BLaER1 treated with 17β-estradiol and CSF1 and Interleukin-3, amounts not matched to agents 10 nM and 100 nM (cell line): Measurements from ENCODE around the gene HYLS1.

Experiments
- H3K27ac ChIP-seq, 11 experiments: shearing (Covaris generic); formaldehyde crosslinking; 2 replicates each; pipeline ENCODE4 v1.8.1; 2022
- H3K27me3 ChIP-seq, 11 experiments: shearing (Covaris generic); formaldehyde crosslinking; 2 replicates each; pipeline ENCODE4 v1.8.1; 2022
- H3K36me3 ChIP-seq, 11 experiments: shearing (Covaris generic); formaldehyde crosslinking; 2 replicates each; pipeline ENCODE4 v1.8.1; 2022
- H3K4me1 ChIP-seq, 10 experiments: shearing (Covaris generic); formaldehyde crosslinking; 2 replicates each; pipeline ENCODE4 v1.8.1; 2022
- H3K4me2 ChIP-seq, 11 experiments: shearing (Covaris generic); formaldehyde crosslinking; 2 replicates each; pipeline ENCODE4 v1.8.1; 2022
- H3K4me3 ChIP-seq, 10 experiments: shearing (Covaris generic); formaldehyde crosslinking; 2 replicates each; pipeline ENCODE4 v1.8.1; 2022
- H3K9ac ChIP-seq, 11 experiments: shearing (Covaris generic); formaldehyde crosslinking; 2 replicates each; pipeline ENCODE4 v1.8.1; 2022
- H3K9me3 ChIP-seq, 11 experiments: shearing (Covaris generic); formaldehyde crosslinking; replicated peaks in 1 of 11; 2 replicates each; pipeline ENCODE4 v1.8.1; 2022
- H4K20me1 ChIP-seq, 11 experiments: shearing (Covaris generic); formaldehyde crosslinking; 2 replicates each; pipeline ENCODE4 v1.8.1; 2022
- Cebpa-rat ChIP-seq, 11 experiments: shearing (Covaris generic); IDR thresholded peaks; 2 replicates each; pipeline ENCODE4 v1.8.1; 2022

HYLS1 gene

GRCh38 chr11:125935618-125936199, 48.2 kb downstream of the HYLS1 start:
- H3K4me2 ChIP-seq = no peak overlapping the region
- H3K27ac ChIP-seq = no peak overlapping the region
- no peaks in the 10 kb centered on the region for H3K9me3 ChIP-seq
- no peak overlapping the region for H3K4me3 ChIP-seq
- peaks cover 0 to 10% (median 7%) of the 10 kb centered on the region in 10 experiments; a peak in 11 of 20 replicates for H3K4me1 ChIP-seq
- H3K36me3 ChIP-seq = no peaks in the 10 kb centered on the region
- no peaks in the 10 kb centered on the region for H4K20me1 ChIP-seq
- no peaks in the 10 kb centered on the region for H3K27me3 ChIP-seq
- no peak overlapping the region for H3K9ac ChIP-seq
- no peak for TF ChIP-seq Cebpa-rat (IDR thresholded peaks at IDR 0.05)

- no peak overlapping the region for H3K27ac ChIP-seq
- H3K4me1 ChIP-seq = peaks cover 0 to 32% (median 29%) of the 10 kb centered on the region in 10 experiments; a peak in 16 of 20 replicates
- H4K20me1 ChIP-seq = no peaks in the 10 kb centered on the region
- no peaks in the 10 kb centered on the region for H3K36me3 ChIP-seq
- no peak overlapping the region for H3K4me3 ChIP-seq
- no peaks in the 10 kb centered on the region for H3K9me3 ChIP-seq
- H3K9ac ChIP-seq = no peak overlapping the region
- no peak for TF ChIP-seq Cebpa-rat (IDR thresholded peaks at IDR 0.05)
- H3K27me3 ChIP-seq = no peaks in the 10 kb centered on the region
- peak overlapping the region in 9 of 11 experiments; percentile 17 to 49 (median 32); a peak in 16 of 22 replicates for H3K4me2 ChIP-seq
These were observed 51.0 kb downstream of the HYLS1 start for GRCh38 chr11:125938418-125938817.

- no peak overlapping the region for H3K4me3 ChIP-seq
- H3K4me2 ChIP-seq = peak overlapping the region in 2 of 11 experiments; percentile 17 to 32; a peak in 2 of 22 replicates
- no peak for TF ChIP-seq Cebpa-rat (IDR thresholded peaks at IDR 0.05)
These were observed 51.6 kb downstream of the HYLS1 start for GRCh38 chr11:125939081-125939521.

GRCh38 chr11:125940145-125940544, 52.7 kb downstream of the HYLS1 start:
- no peak for TF ChIP-seq Cebpa-rat (IDR thresholded peaks at IDR 0.05)
- no peak overlapping the region for H3K4me2 ChIP-seq

More at GRCh38 chr11:125939081-125939521, 51.6 kb downstream of the HYLS1 start:
- Histone ChIP-seq H3K4me1 (peaks cover 0 to 39% (median 29%) of the 10 kb centered on the region in 10 experiments; a peak in 16 of 20 replicates), H3K9ac (no peak overlapping the region), H4K20me1 (no peaks in the 10 kb centered on the region), H3K27ac (no peak overlapping the region), H3K36me3 (no peaks in the 10 kb centered on the region), H3K27me3 (no peaks in the 10 kb centered on the region), H3K9me3 (no peaks in the 10 kb centered on the region)

GRCh38 chr11:125941267-125941618, 53.8 kb downstream of the HYLS1 start:
- Histone ChIP-seq H3K27ac (no peak overlapping the region), H3K4me3 (no peak overlapping the region), H3K4me2 (peak overlapping the region in 8 of 11 experiments; percentile 19 to 70 (median 54); a peak in 16 of 22 replicates), H3K9ac (no peak overlapping the region), H3K4me1 (peaks cover 0 to 48% (median 35%) of the 10 kb centered on the region in 10 experiments; a peak in 16 of 20 replicates), H3K9me3 (no peaks in the 10 kb centered on the region), H3K36me3 (no peaks in the 10 kb centered on the region), H3K27me3 (no peaks in the 10 kb centered on the region), H4K20me1 (no peaks in the 10 kb centered on the region; a peak in 1 of 22 replicates)
- TF ChIP-seq Cebpa-rat (IDR thresholded peaks at IDR 0.05) = no peak

More at GRCh38 chr11:125940145-125940544, 52.7 kb downstream of the HYLS1 start:
- Histone ChIP-seq H3K36me3 (no peaks in the 10 kb centered on the region), H3K27me3 (no peaks in the 10 kb centered on the region), H4K20me1 (no peaks in the 10 kb centered on the region; a peak in 1 of 22 replicates), H3K9me3 (no peaks in the 10 kb centered on the region), H3K4me3 (no peak overlapping the region), H3K27ac (no peak overlapping the region), H3K4me1 (peaks cover 0 to 39% (median 29%) of the 10 kb centered on the region in 10 experiments; a peak in 16 of 20 replicates), H3K9ac (no peak overlapping the region)

- TF ChIP-seq Cebpa-rat (IDR thresholded peaks at IDR 0.05) = no peak
- peak overlapping the region in 9 of 11 experiments; percentile 6 to 70 (median 47); a peak in 16 of 22 replicates for H3K4me2 ChIP-seq
- peak overlapping the region in 2 of 11 experiments; percentile 9 to 11; a peak in 1 of 22 replicates for H3K9ac ChIP-seq
These were observed 54.4 kb downstream of the HYLS1 start for GRCh38 chr11:125941619-125942611.

GRCh38 chr11:125942771-125943428, 55.4 kb downstream of the HYLS1 start:
- no peaks in the 10 kb centered on the region for H3K36me3 ChIP-seq
- no peak overlapping the region for H3K4me3 ChIP-seq
- no peak overlapping the region for H3K27ac ChIP-seq
- TF ChIP-seq Cebpa-rat (IDR thresholded peaks at IDR 0.05) = no peak
- H3K4me2 ChIP-seq = peak overlapping the region in 8 of 11 experiments; percentile 19 to 70 (median 54); a peak in 12 of 22 replicates
- H3K4me1 ChIP-seq = peaks cover 0 to 65% (median 49%) of the 10 kb centered on the region in 10 experiments; a peak in 18 of 20 replicates
- H3K9ac ChIP-seq = 0 out of 22 replicates have a peak overlapping the region, but pooled peaks of 1 of the 11 experiments have one; percentile 18
- H3K9me3 ChIP-seq = no peaks in the 10 kb centered on the region
- no peaks in the 10 kb centered on the region; a peak in 1 of 22 replicates for H4K20me1 ChIP-seq
- no peaks in the 10 kb centered on the region for H3K27me3 ChIP-seq

More at GRCh38 chr11:125941619-125942611, 54.4 kb downstream of the HYLS1 start:
- Histone ChIP-seq H3K4me1 (peaks cover 0 to 55% (median 39%) of the 10 kb centered on the region in 10 experiments; a peak in 16 of 20 replicates), H3K36me3 (no peaks in the 10 kb centered on the region), H3K9me3 (no peaks in the 10 kb centered on the region), H3K27ac (no peak overlapping the region), H3K4me3 (no peak overlapping the region), H3K27me3 (no peaks in the 10 kb centered on the region), H4K20me1 (no peaks in the 10 kb centered on the region; a peak in 1 of 22 replicates)

GRCh38 chr11:125943661-125944349, 56.3 kb downstream of the HYLS1 start:
- peaks cover 0 to 65% (median 53%) of the 10 kb centered on the region in 10 experiments; a peak in 18 of 20 replicates for H3K4me1 ChIP-seq
- TF ChIP-seq Cebpa-rat (IDR thresholded peaks at IDR 0.05) = no peak
- no peaks in the 10 kb centered on the region for H3K9me3 ChIP-seq
- H3K4me3 ChIP-seq = no peak overlapping the region
- H3K36me3 ChIP-seq = no peaks in the 10 kb centered on the region
- no peak overlapping the region for H3K27ac ChIP-seq
- no peaks in the 10 kb centered on the region for H3K27me3 ChIP-seq
- H3K9ac ChIP-seq = no peak overlapping the region
- no peaks in the 10 kb centered on the region; a peak in 1 of 22 replicates for H4K20me1 ChIP-seq
- H3K4me2 ChIP-seq = peak overlapping the region in 2 of 11 experiments; percentile 68 to 70; a peak in 2 of 22 replicates
